Uterus (tissue), 4 donors: ENCODE results near the gene UBE2H. TPM values are rescaled to one million over a fixed set of nuclear protein-coding genes. Genes with fewer than 3 reads are reported as not detected.
"Not testable (repeated sequence)": the region's sequence is repeated elsewhere in the genome, so short reads cannot be mapped to it uniquely, and the experiment has no call there.

Experiments
- DNase-seq, 2 donors: peaks; one replicate each; pipeline ENCODE4 v3.0.0-alpha.2; 2019 to 2020
- H3K27ac ChIP-seq, 2 donors: fragments of 200-600 bp; sonication (generic); 1 replicate in 1 of 2; 2 replicates in 1 of 2; pipeline ENCODE4 v1.5.1; 2016 to 2018
- H3K27me3 ChIP-seq, 2 donors: fragments of 200-600 bp; sonication (generic); one replicate each; pipeline ENCODE4 v1.5.1; 2018 to 2019; ENCODE audit warnings: control low read depth in 1 of 2
- H3K36me3 ChIP-seq, 2 donors: fragments of 200-600 bp; sonication (generic); one replicate each; pipeline ENCODE4 v1.5.1; 2019; ENCODE audit warnings: control low read depth in 1 of 2
- H3K4me1 ChIP-seq, 2 donors: fragments of 200-600 bp; sonication (generic); one replicate each; pipeline ENCODE4 v1.5.1; 2018 to 2019; ENCODE audit warnings: control low read depth in 1 of 2
- H3K4me3 ChIP-seq, 2 donors: fragments of 200-600 bp; sonication (generic); 1 replicate in 1 of 2; 2 replicates in 1 of 2; pipeline ENCODE4 v1.5.1; 2018 to 2019; ENCODE audit warnings: mild to moderate bottlenecking in 1 of 2
- H3K9me3 ChIP-seq, 2 donors: fragments of 200-600 bp; sonication (generic); one replicate each; pipeline ENCODE4 v1.5.1; 2019; ENCODE audit warnings: control low read depth in 1 of 2
- POLR2A ChIP-seq, 2 donors: fragments of 450-650 bp; IDR thresholded peaks; one replicate each; pipeline ENCODE4 v1.6.1; 2016; ENCODE audit warnings: antibody characterized with exemption in 2 of 2, mild to moderate bottlenecking in 1 of 2, moderate library complexity in 1 of 2
- intact Hi-C: fragments of 100-400 bp; cut with DNase I; formaldehyde crosslinking; loops from one replicate; pipeline ENCODE4 v1.15.1; 2023; ENCODE audit warnings: low total_unique reads
- total RNA-seq, 4 donors: library from RNA; depleted of rRNA in 3 of 4; stranded (reverse); fragments of >200 nt in 3 of 4; gene quantifications; one replicate each; pipeline versions ENCODE4 v1.1.0 to v1.2.4, GENCODE V29; 2014 to 2023
- TF ChIP-seq, protein P1 (sequence below), 4 experiments: fragments of 200-600 bp in 2 of 4; fragments of 450-650 bp in 2 of 4; sonication (generic) in 2 of 4; IDR thresholded peaks; one replicate each; pipeline ENCODE4 v1.5.1; 2016 to 2019; ENCODE audit warnings: antibody characterized with exemption in 4 of 4, mild to moderate bottlenecking in 2 of 4, moderate library complexity in 1 of 4
- donor health status: DM: yes; HTN: yes; CAD: no.

Gene UBE2H
- total RNA-seq, 4 donors from 2014 or later: 35.4 to 99.8 (median 53.1) TPM

DNA sequence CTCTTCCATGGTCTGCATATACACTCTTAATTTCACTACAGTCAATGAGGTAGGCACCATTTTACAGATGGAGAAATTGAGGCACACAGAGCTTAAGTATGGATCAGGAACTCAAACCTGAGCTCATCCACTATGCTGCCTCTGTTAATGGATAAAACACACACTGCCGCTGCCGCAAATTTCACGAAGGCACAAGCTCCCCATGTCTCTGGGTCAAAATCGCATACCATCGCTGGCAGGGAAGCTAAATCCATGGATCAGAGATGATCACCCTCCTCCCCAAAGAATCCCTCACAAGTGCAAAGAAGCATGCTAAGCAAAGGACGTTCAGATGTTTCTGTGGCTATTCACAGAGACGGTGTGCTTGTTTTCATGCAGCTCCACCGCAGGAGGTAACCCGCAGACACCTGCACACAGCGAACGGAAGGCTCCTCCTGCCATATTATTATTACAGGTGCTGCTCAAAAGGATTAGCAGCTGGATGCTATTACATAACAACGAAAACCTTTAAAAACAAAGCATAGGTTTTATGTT is 109.3 kb downstream of the UBE2H start:
- Histone ChIP-seq H3K27ac (no peak overlapping the region), H3K27me3 (no peaks in the 10 kb centered on the region), H3K9me3 (no peaks in the 10 kb centered on the region), H3K36me3 (no peaks in the 10 kb centered on the region), H3K4me3 (no peak overlapping the region), H3K4me1 (peaks cover 0 to 9% of the 10 kb centered on the region in 2 donors)
- TF ChIP-seq, protein P1, sequence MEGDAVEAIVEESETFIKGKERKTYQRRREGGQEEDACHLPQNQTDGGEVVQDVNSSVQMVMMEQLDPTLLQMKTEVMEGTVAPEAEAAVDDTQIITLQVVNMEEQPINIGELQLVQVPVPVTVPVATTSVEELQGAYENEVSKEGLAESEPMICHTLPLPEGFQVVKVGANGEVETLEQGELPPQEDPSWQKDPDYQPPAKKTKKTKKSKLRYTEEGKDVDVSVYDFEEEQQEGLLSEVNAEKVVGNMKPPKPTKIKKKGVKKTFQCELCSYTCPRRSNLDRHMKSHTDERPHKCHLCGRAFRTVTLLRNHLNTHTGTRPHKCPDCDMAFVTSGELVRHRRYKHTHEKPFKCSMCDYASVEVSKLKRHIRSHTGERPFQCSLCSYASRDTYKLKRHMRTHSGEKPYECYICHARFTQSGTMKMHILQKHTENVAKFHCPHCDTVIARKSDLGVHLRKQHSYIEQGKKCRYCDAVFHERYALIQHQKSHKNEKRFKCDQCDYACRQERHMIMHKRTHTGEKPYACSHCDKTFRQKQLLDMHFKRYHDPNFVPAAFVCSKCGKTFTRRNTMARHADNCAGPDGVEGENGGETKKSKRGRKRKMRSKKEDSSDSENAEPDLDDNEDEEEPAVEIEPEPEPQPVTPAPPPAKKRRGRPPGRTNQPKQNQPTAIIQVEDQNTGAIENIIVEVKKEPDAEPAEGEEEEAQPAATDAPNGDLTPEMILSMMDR (IDR thresholded peaks at IDR 0.05): no peak
- TF ChIP-seq POLR2A (IDR thresholded peaks at IDR 0.05): no peak
- no peak for DNase-seq
- intact Hi-C loops: no loop called here

- Histone ChIP-seq H3K27me3 (no peaks in the 10 kb centered on the region), H3K36me3 (no peaks in the 10 kb centered on the region), H3K27ac (no peak overlapping the region), H3K9me3 (no peaks in the 10 kb centered on the region), H3K4me1 (peaks cover 0 to 9% of the 10 kb centered on the region in 2 donors), H3K4me3 (no peak overlapping the region)
- DNase-seq: no peak
- intact Hi-C loops: no loop called here
- TF ChIP-seq POLR2A (IDR thresholded peaks at IDR 0.05): no peak
- TF ChIP-seq, protein P1 (IDR thresholded peaks at IDR 0.05): no peak
Measured at GRCh38 chr7:129841465-129841864, 111.3 kb downstream of the UBE2H start.

GRCh38 chr7:129840757-129841156 is 112.0 kb downstream of the UBE2H start:
- DNase-seq: no peak
- H3K27ac ChIP-seq: no peak overlapping the region

GRCh38 chr7:129836983-129837382 is 115.8 kb downstream of the UBE2H start:
- no peaks in the 10 kb centered on the region for H3K27me3 ChIP-seq
- TF ChIP-seq, protein P1 (IDR thresholded peaks at IDR 0.05): no peak
- TF ChIP-seq POLR2A (IDR thresholded peaks at IDR 0.05): no peak
- H3K9me3 ChIP-seq: no peaks in the 10 kb centered on the region
- no peaks in the 10 kb centered on the region for H3K36me3 ChIP-seq
- intact Hi-C loops: no loop called here
- peaks cover 0 to 9% of the 10 kb centered on the region in 2 donors for H3K4me1 ChIP-seq
- H3K27ac ChIP-seq: no peak overlapping the region
- H3K4me3 ChIP-seq: no peak overlapping the region
- DNase-seq: no peak

More at GRCh38 chr7:129840757-129841156, 112.0 kb downstream of the UBE2H start:
- Histone ChIP-seq H3K4me3 (no peak overlapping the region), H3K27me3 (no peaks in the 10 kb centered on the region), H3K36me3 (no peaks in the 10 kb centered on the region), H3K9me3 (no peaks in the 10 kb centered on the region), H3K4me1 (peaks cover 0 to 9% of the 10 kb centered on the region in 2 donors)
- TF ChIP-seq, protein P1 (IDR thresholded peaks at IDR 0.05): no peak
- TF ChIP-seq POLR2A (IDR thresholded peaks at IDR 0.05): no peak
- intact Hi-C loops: no loop called here

DNA sequence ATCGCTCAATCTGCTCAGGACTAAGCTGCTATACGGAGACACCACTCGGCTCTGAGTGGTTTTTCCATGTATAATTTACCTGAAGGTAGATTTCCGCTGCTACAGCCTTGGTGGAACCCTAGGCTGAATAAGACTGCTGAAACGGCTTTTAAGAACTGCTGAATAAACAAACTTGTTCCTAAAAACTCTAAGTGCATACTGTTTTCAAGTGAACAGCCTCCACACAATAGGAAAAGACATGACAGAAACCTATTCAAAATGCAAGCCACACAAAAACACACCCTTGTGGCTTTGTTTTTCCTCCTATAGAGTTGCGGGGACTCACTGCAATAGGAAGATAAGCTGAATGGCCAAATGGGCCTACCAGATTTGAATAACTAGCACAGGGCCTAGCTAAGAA is 117.2 kb downstream of the UBE2H start:
- no peaks in the 10 kb centered on the region for H3K36me3 ChIP-seq
- TF ChIP-seq POLR2A (IDR thresholded peaks at IDR 0.05): no peak
- TF ChIP-seq, protein P1 (IDR thresholded peaks at IDR 0.05): no peak
- H3K4me3 ChIP-seq: no peak overlapping the region
- DNase-seq: no peak
- intact Hi-C loops: no loop called here
- H3K27me3 ChIP-seq: no peaks in the 10 kb centered on the region
- peaks cover 0 to 5% of the 10 kb centered on the region in 2 donors for H3K4me1 ChIP-seq
- no peaks in the 10 kb centered on the region for H3K9me3 ChIP-seq
- no peak overlapping the region for H3K27ac ChIP-seq

GRCh38 chr7:129833353-129833752 is 119.4 kb downstream of the UBE2H start:
- H3K27ac ChIP-seq, H3K9me3 ChIP-seq, H3K4me1 ChIP-seq, H3K36me3 ChIP-seq, DNase-seq, intact Hi-C loops, H3K27me3 ChIP-seq, H3K4me3 ChIP-seq: not testable (repeated sequence)
